Caco-2 (cell line): ENCODE results near the gene FCGR1A. TPM values are rescaled to one million over a fixed set of nuclear protein-coding genes. Genes with fewer than 3 reads are reported as not detected.
A peak's percentile ranks its signal among the peaks of the same experiment; 100 is the strongest.
"Not testable (repeated sequence)": the region's sequence is repeated elsewhere in the genome, so short reads cannot be mapped to it uniquely, and the experiment has no call there.

ENCODE experiments used
- BruUV-seq: library from RNA; stranded (reverse); fragments of 400-500 nt; replicated peaks from 2 replicates; lab custom pipeline; 2021; lab: Mats Ljungman, UMichigan
- CTCF ChIA-PET: fragments of 300-600 bp; sonication (Branson Sonifier 250); formaldehyde crosslinking; loops from one replicate; lab custom pipeline; 2022; ENCODE audit warnings: antibody characterized with exemption; lab: Charles Lee
- POLR2A ChIA-PET: fragments of 300-600 bp; sonication (Branson Sonifier 250); formaldehyde crosslinking; loops from one replicate; lab custom pipeline; 2022; ENCODE audit warnings: antibody characterized with exemption; lab: Charles Lee
- DNase-seq, 2 experiments: peaks; one replicate each; pipeline versions ENCODE4 v3.0.0 to v3.0.0-alpha.2; 2020 to 2022
- H3K27me3 ChIP-seq: replicated peaks from 2 replicates; pipeline ENCODE4 v1.6.0; 2011; ENCODE audit warnings: low read length; ENCODE audit not compliant: control insufficient read depth, insufficient read depth
- H3K36me3 ChIP-seq: 2 replicates; pipeline ENCODE4 v1.5.1; 2011; ENCODE audit warnings: low read length; ENCODE audit not compliant: control insufficient read depth, insufficient read depth
- H3K4me1 ChIP-seq: fragments of 250-450 bp; sonication (Bioruptor Pico); 2 replicates; pipeline ENCODE4 v1.5.1; 2020; ENCODE audit warnings: mild to moderate bottlenecking
- H3K4me3 ChIP-seq: 2 replicates; pipeline ENCODE4 v1.5.1; 2011; ENCODE audit warnings: low read depth, mild to moderate bottlenecking, control low read depth, low read length
- H3K9me3 ChIP-seq: fragments of 250-450 bp; sonication (Bioruptor Pico); 2 replicates; pipeline ENCODE4 v1.5.1; 2020; ENCODE audit warnings: mild to moderate bottlenecking, moderate library complexity
- H3K27ac Mint-ChIP-seq: one replicate; pipeline ENCODE4 v1.8.0; 2022; ENCODE audit warnings: mixed read lengths; ENCODE audit not compliant: unreplicated experiment
- H3K27me3 Mint-ChIP-seq: one replicate; pipeline ENCODE4 v1.8.0; 2022; ENCODE audit warnings: mixed read lengths; ENCODE audit not compliant: insufficient read depth, unreplicated experiment
- H3K36me3 Mint-ChIP-seq: one replicate; pipeline ENCODE4 v1.8.0; 2022; ENCODE audit warnings: mild to moderate bottlenecking, mixed read lengths; ENCODE audit not compliant: insufficient read depth, unreplicated experiment
- H3K4me1 Mint-ChIP-seq: one replicate; pipeline ENCODE4 v1.8.0; 2022; ENCODE audit warnings: low read depth, mixed read lengths; ENCODE audit not compliant: unreplicated experiment
- H3K4me3 Mint-ChIP-seq: one replicate; pipeline ENCODE4 v1.8.0; 2022; ENCODE audit warnings: mild to moderate bottlenecking, moderate library complexity, mixed read lengths; ENCODE audit not compliant: unreplicated experiment
- H3K9me3 Mint-ChIP-seq: one replicate; pipeline ENCODE4 v1.8.0; 2022; ENCODE audit warnings: mixed read lengths; ENCODE audit not compliant: unreplicated experiment
- intact Hi-C: fragments of 100-400 bp; cut with micrococcal nuclease; formaldehyde crosslinking; loops from one replicate; pipeline ENCODE4 v1.10.0; 2022; ENCODE audit not compliant: unreplicated experiment
- total RNA-seq: library from RNA; stranded (reverse); gene quantifications from 2 replicates; pipeline ENCODE4 v1.2.3, GENCODE V29; 2022

FCGR1A gene
- total RNA-seq, 1 experiment from 2014 or later: not detected

DNA sequence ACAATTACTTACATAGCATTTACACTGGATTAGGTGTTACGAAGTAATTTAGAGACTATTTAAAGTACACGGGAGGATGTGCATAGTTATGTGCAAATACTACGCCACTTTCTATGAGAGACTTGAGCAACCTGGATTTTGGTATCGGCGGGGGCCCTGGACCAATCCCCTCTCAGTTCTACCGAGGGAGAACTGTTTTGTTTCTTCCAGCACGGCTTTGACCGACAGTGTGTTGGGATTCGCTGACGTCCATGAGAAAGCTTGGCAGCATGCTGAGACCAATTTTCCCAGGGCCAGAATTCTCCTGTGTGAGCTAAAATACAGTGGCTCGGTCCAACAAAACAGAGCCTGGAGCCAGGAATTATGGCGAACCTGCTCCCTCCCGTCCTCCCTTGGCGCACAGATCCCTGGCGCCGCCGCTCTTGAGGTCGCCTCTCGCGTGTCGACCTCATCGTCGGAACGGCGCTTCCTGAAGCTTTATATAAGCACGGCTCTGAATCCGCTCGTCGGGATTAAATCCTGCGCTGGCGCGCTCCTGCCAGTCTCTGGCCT is 49.3 kb downstream of the FCGR1A start:
- H3K36me3 Mint-ChIP-seq, DNase-seq, H3K27me3 Mint-ChIP-seq, intact Hi-C loops, H3K9me3 ChIP-seq, H3K4me3 ChIP-seq, H3K4me1 Mint-ChIP-seq, H3K27me3 ChIP-seq, H3K9me3 Mint-ChIP-seq, H3K4me1 ChIP-seq, H3K27ac Mint-ChIP-seq, CTCF ChIA-PET, H3K4me3 Mint-ChIP-seq, H3K36me3 ChIP-seq, POLR2A ChIA-PET: not testable (repeated sequence)
- TSS peak; percentile 78 for BruUV-seq

DNA sequence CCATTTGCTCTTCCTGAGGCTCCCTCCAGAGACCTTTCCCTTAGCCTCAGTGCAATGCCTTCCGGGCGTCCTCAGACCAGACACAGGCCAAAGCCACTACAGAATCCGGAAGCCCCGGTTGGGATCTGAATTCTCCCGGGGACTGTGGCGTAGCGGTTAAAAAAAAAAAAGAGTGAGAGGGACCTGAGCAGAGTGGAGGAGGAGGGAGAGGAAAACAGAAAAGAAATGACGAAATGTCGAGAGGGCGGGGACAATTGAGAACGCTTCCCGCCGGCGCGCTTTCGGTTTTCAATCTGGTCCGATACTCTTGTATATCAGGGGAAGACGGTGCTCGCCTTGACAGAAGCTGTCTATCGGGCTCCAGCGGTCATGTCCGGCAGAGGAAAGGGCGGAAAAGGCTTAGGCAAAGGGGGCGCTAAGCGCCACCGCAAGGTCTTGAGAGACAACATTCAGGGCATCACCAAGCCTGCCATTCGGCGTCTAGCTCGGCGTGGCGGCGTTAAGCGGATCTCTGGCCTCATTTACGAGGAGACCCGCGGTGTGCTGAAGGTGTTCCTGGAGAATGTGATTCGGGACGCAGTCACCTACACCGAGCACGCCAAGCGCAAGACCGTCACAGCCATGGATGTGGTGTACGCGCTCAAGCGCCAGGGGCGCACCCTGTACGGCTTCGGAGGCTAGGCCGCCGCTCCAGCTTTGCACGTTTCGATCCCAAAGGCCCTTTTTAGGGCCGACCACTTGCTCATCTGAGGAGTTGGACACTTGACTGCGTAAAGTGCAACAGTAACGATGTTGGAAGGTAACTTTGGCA is 50.0 kb downstream of the FCGR1A start:
- POLR2A ChIA-PET, CTCF ChIA-PET, H3K27me3 ChIP-seq, intact Hi-C loops, DNase-seq, H3K4me3 Mint-ChIP-seq, H3K27me3 Mint-ChIP-seq, H3K36me3 ChIP-seq, H3K9me3 Mint-ChIP-seq, H3K4me3 ChIP-seq, H3K36me3 Mint-ChIP-seq, H3K9me3 ChIP-seq, H3K27ac Mint-ChIP-seq, H3K4me1 ChIP-seq, H3K4me1 Mint-ChIP-seq: not testable (repeated sequence)
- TSS peak; percentile 69 for BruUV-seq

DNA sequence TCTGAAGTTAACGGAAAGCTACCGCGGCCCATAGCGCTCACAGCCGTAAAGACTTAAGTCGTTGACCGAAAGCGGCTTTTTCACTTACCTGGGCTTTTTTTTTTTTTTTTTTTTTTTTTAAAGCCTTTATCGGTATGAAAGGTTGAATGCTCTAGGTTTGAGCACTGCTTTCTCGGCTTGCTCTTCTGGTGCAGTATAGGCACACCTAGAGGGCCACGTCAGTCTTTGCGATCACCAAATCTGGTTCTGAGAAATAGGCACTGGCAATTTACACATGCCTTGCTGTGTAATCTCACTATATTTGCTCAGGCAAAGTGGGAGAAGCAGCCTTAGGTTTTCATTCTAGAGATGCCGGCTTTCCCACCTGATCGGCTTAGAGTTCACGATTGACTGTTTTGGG is 50.6 kb downstream of the FCGR1A start:
- H3K36me3 Mint-ChIP-seq, H3K27me3 ChIP-seq, POLR2A ChIA-PET, intact Hi-C loops, H3K4me1 Mint-ChIP-seq, H3K36me3 ChIP-seq, H3K4me3 ChIP-seq, H3K9me3 Mint-ChIP-seq, H3K9me3 ChIP-seq, H3K4me3 Mint-ChIP-seq, H3K4me1 ChIP-seq, CTCF ChIA-PET, DNase-seq, BruUV-seq, H3K27me3 Mint-ChIP-seq, H3K27ac Mint-ChIP-seq: not testable (repeated sequence)

DNA sequence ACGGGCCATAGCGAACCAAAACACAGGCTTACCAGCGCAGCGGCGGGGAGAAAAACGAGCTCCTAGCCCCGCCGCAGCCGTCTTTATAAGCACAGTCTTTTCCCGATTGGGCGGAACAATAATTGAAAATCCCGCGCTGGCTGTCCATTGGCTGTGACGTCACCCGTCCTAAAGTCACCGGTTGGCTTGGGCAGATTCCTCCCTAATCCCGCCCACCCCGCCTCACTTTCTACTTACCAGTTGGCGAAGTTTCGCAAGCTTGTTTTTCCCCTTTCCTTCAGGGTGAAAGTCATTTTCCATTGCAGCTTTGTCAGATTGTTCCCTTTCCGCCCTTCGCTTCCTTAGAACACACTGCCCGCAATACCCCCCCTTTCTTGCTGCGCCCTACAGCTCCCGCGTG is 58.7 kb downstream of the FCGR1A start:
- BruUV-seq, H3K4me3 Mint-ChIP-seq, H3K27me3 Mint-ChIP-seq, H3K36me3 ChIP-seq, H3K4me3 ChIP-seq, H3K9me3 Mint-ChIP-seq, H3K9me3 ChIP-seq, CTCF ChIA-PET, intact Hi-C loops, H3K27ac Mint-ChIP-seq, H3K27me3 ChIP-seq, DNase-seq, POLR2A ChIA-PET: not testable (repeated sequence)
- peaks cover 13% of the 10 kb centered on the region; the same call in 1 of the 2 replicates for H3K4me1 ChIP-seq
- Mint-ChIP-seq H3K4me1 (peaks cover 17% of the 10 kb centered on the region), H3K36me3 (peaks cover 27% of the 10 kb centered on the region)

Other genes with a start within 250 kb of the FCGR1A start
- not detected in 2 replicates for gene PPIAL4C, start 198.8 kb upstream of the FCGR1A start, total RNA-seq
- 22.7 and 22.9 TPM in 2 replicates for gene BOLA1, start 116.9 kb downstream of the FCGR1A start, total RNA-seq
- 4.7 TPM in 2 replicates for gene SV2A, start 135.2 kb downstream of the FCGR1A start, total RNA-seq
- 103 and 104 TPM in 2 replicates for gene SF3B4, start 145.1 kb downstream of the FCGR1A start, total RNA-seq
- 2.2 and 2.3 TPM in 2 replicates for gene MTMR11, start 154.2 kb downstream of the FCGR1A start, total RNA-seq
- 18.3 and 19.6 TPM in 2 replicates for gene OTUD7B, start 228.0 kb downstream of the FCGR1A start, total RNA-seq